Progenitor cell of endocrine pancreas (in vitro differentiated cells): ENCODE results near the gene SMIM35. TPM values are rescaled to one million over a fixed set of nuclear protein-coding genes. Genes with fewer than 3 reads are reported as not detected.

Source experiments
- DNase-seq: peaks from one replicate; pipeline ENCODE4 v3.0.0; 2021; ENCODE audit warnings: low spot score; ENCODE audit not compliant: unreplicated experiment
- H3K27ac Mint-ChIP-seq: 2 replicates; pipeline ENCODE4 v1.8.0; 2021; ENCODE audit warnings: mild to moderate bottlenecking, moderate library complexity, mixed read lengths
- H3K27me3 Mint-ChIP-seq: 2 replicates; pipeline ENCODE4 v1.8.0; 2021; ENCODE audit warnings: mixed read lengths
- H3K36me3 Mint-ChIP-seq: 2 replicates; pipeline ENCODE4 v1.8.0; 2022; ENCODE audit warnings: mixed read lengths; ENCODE audit not compliant: insufficient read depth
- H3K4me1 Mint-ChIP-seq: 2 replicates; pipeline ENCODE4 v1.8.0; 2021; ENCODE audit warnings: low read depth, mixed read lengths
- H3K4me3 Mint-ChIP-seq: 2 replicates; pipeline ENCODE4 v1.8.0; 2021; ENCODE audit warnings: low read depth, mild to moderate bottlenecking, moderate library complexity, mixed read lengths
- H3K9me3 Mint-ChIP-seq: 2 replicates; pipeline ENCODE4 v1.8.0; 2021; ENCODE audit warnings: low read depth, mixed read lengths
- CTCF ChIP-seq: fragments of 200-600 bp; sonication (generic); IDR thresholded peaks from one replicate; pipeline ENCODE4 v1.5.0; 2021; ENCODE audit warnings: antibody characterized with exemption, mild to moderate bottlenecking; ENCODE audit not compliant: unreplicated experiment
- total RNA-seq: library from RNA; stranded (reverse); gene quantifications from 2 replicates; pipeline ENCODE4 v1.2.1, GENCODE V29; 2021

SMIM35 gene
- total RNA-seq, 1 donor from 2014 or later: not detected

- no peak for DNase-seq
- H3K9me3 Mint-ChIP-seq: no peaks in the 10 kb centered on the region
- H3K27ac Mint-ChIP-seq: no peak overlapping the region
- H3K27me3 Mint-ChIP-seq: peaks cover 10% of the 10 kb centered on the region
- no peaks in the 10 kb centered on the region for H3K36me3 Mint-ChIP-seq
- H3K4me1 Mint-ChIP-seq: no peaks in the 10 kb centered on the region
- no peak overlapping the region for H3K4me3 Mint-ChIP-seq
- no peak for TF ChIP-seq CTCF
Observed at GRCh38 chr11:117995472-117995871, 91.3 kb downstream of the SMIM35 start.

GRCh38 chr11:117993988-117994745 is 92.6 kb downstream of the SMIM35 start:
- H3K4me3 Mint-ChIP-seq: no peak overlapping the region
- no peak for DNase-seq
- TF ChIP-seq CTCF: no peak
- no peaks in the 10 kb centered on the region for H3K36me3 Mint-ChIP-seq
- H3K27me3 Mint-ChIP-seq: peaks cover 17% of the 10 kb centered on the region
- H3K27ac Mint-ChIP-seq: no peak overlapping the region
- no peaks in the 10 kb centered on the region for H3K9me3 Mint-ChIP-seq
- H3K4me1 Mint-ChIP-seq: no peaks in the 10 kb centered on the region

- Mint-ChIP-seq H3K4me3 (no peak overlapping the region), H3K27me3 (peaks cover 27% of the 10 kb centered on the region), H3K27ac (no peak overlapping the region), H3K36me3 (no peaks in the 10 kb centered on the region), H3K4me1 (no peaks in the 10 kb centered on the region), H3K9me3 (no peaks in the 10 kb centered on the region)
- TF ChIP-seq CTCF: no peak
- DNase-seq: no peak
Observed at GRCh38 chr11:117992620-117993019, 94.1 kb downstream of the SMIM35 start.

GRCh38 chr11:117992136-117992535 is 94.6 kb downstream of the SMIM35 start:
- no peak overlapping the region for H3K27ac Mint-ChIP-seq
- H3K36me3 Mint-ChIP-seq: no peaks in the 10 kb centered on the region
- H3K9me3 Mint-ChIP-seq: no peaks in the 10 kb centered on the region
- no peak for DNase-seq
- peaks cover 32% of the 10 kb centered on the region for H3K27me3 Mint-ChIP-seq
- no peak for TF ChIP-seq CTCF
- H3K4me3 Mint-ChIP-seq: no peak overlapping the region
- no peaks in the 10 kb centered on the region for H3K4me1 Mint-ChIP-seq

- no peak for DNase-seq
- Mint-ChIP-seq H3K36me3 (no peaks in the 10 kb centered on the region), H3K27ac (no peak overlapping the region), H3K4me1 (no peaks in the 10 kb centered on the region), H3K9me3 (no peaks in the 10 kb centered on the region), H3K27me3 (peaks cover 52% of the 10 kb centered on the region), H3K4me3 (no peak overlapping the region)
- TF ChIP-seq CTCF: no peak
Observed at GRCh38 chr11:117989351-117990102, 97.2 kb downstream of the SMIM35 start.
